IMR-90 (cell line): Measurements from ENCODE around the gene TEX14. TPM values are rescaled to one million over a fixed set of nuclear protein-coding genes. Genes with fewer than 3 reads are reported as not detected.

Experiments used
- ATAC-seq: fragments of 200-7000 bp; cut with Tn5 transposase; 2 replicates; pipeline ENCODE4 v1.9.1; 2020; ENCODE audit warnings: low read depth, mild to moderate bottlenecking, moderate library complexity
- BruUV-seq: library from RNA; stranded (reverse); fragments of 400-500 nt; replicated peaks from 2 replicates; lab custom pipeline; 2021; lab: Mats Ljungman, UMichigan
- CTCF ChIA-PET: fragments of 300-600 bp; formaldehyde crosslinking; extraction: SDS; loops from one replicate; lab custom pipeline; 2021; ENCODE audit warnings: antibody characterized with exemption; lab: Yijun Ruan, JAX
- POLR2A ChIA-PET: fragments of 300-600 bp; sonication (Branson Sonifier 250); formaldehyde crosslinking; loops from one replicate; lab custom pipeline; 2022; ENCODE audit warnings: antibody characterized with exemption; ENCODE audit not compliant: unreplicated experiment; lab: Charles Lee
- DNase-seq: peaks from one replicate; pipeline ENCODE4 v3.0.0; 2013
- H2AFZ ChIP-seq: replicated peaks from 2 replicates; pipeline ENCODE3; 2013; ENCODE audit warnings: low read length, mild to moderate bottlenecking; ENCODE audit not compliant: poor library complexity
- H2AK5ac ChIP-seq: 2 replicates; pipeline ENCODE4 v1.6.1; 2013; ENCODE audit warnings: low read depth, low read length, inconsistent platforms
- H2AK9ac ChIP-seq: replicated peaks from 2 replicates; pipeline ENCODE3; 2013; ENCODE audit warnings: mild to moderate bottlenecking, low read depth, low read length, moderate library complexity; ENCODE audit not compliant: poor library complexity
- H2BK120ac ChIP-seq: 2 replicates; pipeline ENCODE4 v1.6.1; 2013; ENCODE audit warnings: low read depth, low read length, inconsistent platforms
- H2BK15ac ChIP-seq: 3 replicates; pipeline ENCODE4 v1.6.1; 2013; ENCODE audit warnings: low read depth, low read length, inconsistent platforms
- H2BK20ac ChIP-seq: 2 replicates; pipeline ENCODE4 v1.6.1; 2013; ENCODE audit warnings: low read depth, mild to moderate bottlenecking, inconsistent platforms, low read length, moderate library complexity
- H2BK5ac ChIP-seq: 2 replicates; pipeline ENCODE4 v1.6.1; 2013; ENCODE audit warnings: mild to moderate bottlenecking, low read depth, low read length, inconsistent platforms; ENCODE audit not compliant: poor library complexity, severe bottlenecking
- H3K14ac ChIP-seq: replicated peaks from 2 replicates; pipeline ENCODE4 v1.6.1; 2013; ENCODE audit warnings: low read depth, low read length, inconsistent platforms
- H3K18ac ChIP-seq: 2 replicates; pipeline ENCODE4 v1.6.1; 2013; ENCODE audit warnings: low read depth, low read length, control low read depth
- H3K23ac ChIP-seq: 2 replicates; pipeline ENCODE4 v1.6.1; 2013; ENCODE audit warnings: low read depth, low read length, inconsistent platforms
- H3K27ac ChIP-seq: 2 replicates; pipeline ENCODE4 v1.5.1; 2013; ENCODE audit warnings: mild to moderate bottlenecking, control low read depth, low read length; ENCODE audit not compliant: insufficient read depth
- H3K27me3 ChIP-seq: 2 replicates; pipeline ENCODE4 v1.6.1; 2013; ENCODE audit warnings: low read length; ENCODE audit not compliant: control insufficient read depth, insufficient read depth
- H3K36me3 ChIP-seq: 2 replicates; pipeline ENCODE4 v1.6.1; 2013; ENCODE audit warnings: low read length, mixed read lengths; ENCODE audit not compliant: control insufficient read depth, insufficient read depth
- H3K4ac ChIP-seq: 2 replicates; pipeline ENCODE4 v1.6.1; 2013; ENCODE audit warnings: low read depth, low read length, inconsistent platforms
- H3K4me1 ChIP-seq: 2 replicates; pipeline ENCODE4 v1.6.1; 2013; ENCODE audit warnings: low read length, mixed read lengths; ENCODE audit not compliant: control insufficient read depth, insufficient read depth
- H3K4me2 ChIP-seq: 2 replicates; pipeline ENCODE4 v1.6.1; 2013; ENCODE audit warnings: low read depth, mild to moderate bottlenecking, control low read depth, low read length, moderate library complexity
- H3K4me3 ChIP-seq: 2 replicates; pipeline ENCODE4 v1.5.1; 2013; ENCODE audit warnings: low read depth, mild to moderate bottlenecking, control low read depth, low read length, moderate library complexity; ENCODE audit not compliant: insufficient read depth
- H3K56ac ChIP-seq: 2 replicates; pipeline ENCODE4 v1.6.1; 2013; ENCODE audit warnings: low read length, inconsistent platforms; ENCODE audit not compliant: insufficient read depth; ENCODE audit errors: extremely low read depth
- H3K79me1 ChIP-seq, 2 experiments: 2 replicates each; pipeline ENCODE4 v1.6.1; 2013; ENCODE audit warnings: low read length in 2 of 2, inconsistent platforms in 1 of 2, low read depth in 1 of 2
- H3K9ac ChIP-seq: 2 replicates; pipeline ENCODE4 v1.6.1; 2013; ENCODE audit warnings: low read depth, low read length, control low read depth
- H3K9me1 ChIP-seq: 2 replicates; pipeline ENCODE4 v1.6.1; 2013; ENCODE audit warnings: low read length, inconsistent platforms; ENCODE audit not compliant: insufficient read depth
- H3K9me3 ChIP-seq: 2 replicates; pipeline ENCODE4 v1.6.1; 2013; ENCODE audit warnings: low read length; ENCODE audit not compliant: control insufficient read depth, insufficient read depth
- H4K20me1 ChIP-seq: 2 replicates; pipeline ENCODE4 v1.6.1; 2013; ENCODE audit warnings: low read length, inconsistent platforms; ENCODE audit not compliant: insufficient read depth
- H4K5ac ChIP-seq: 2 replicates; pipeline ENCODE4 v1.6.1; 2013; ENCODE audit warnings: mild to moderate bottlenecking, low read depth, low read length, control low read depth
- H4K8ac ChIP-seq, 2 experiments: 2 replicates each; pipeline ENCODE4 v1.6.1; 2013; ENCODE audit warnings: low read depth in 2 of 2, low read length in 2 of 2, control low read depth in 1 of 2, inconsistent platforms in 1 of 2
- H4K91ac ChIP-seq: 2 replicates; pipeline ENCODE4 v1.6.1; 2013; ENCODE audit warnings: low read depth, low read length, inconsistent platforms; ENCODE audit not compliant: insufficient read depth
- BHLHE40 ChIP-seq: fragments of 150-350 bp; IDR thresholded peaks from 2 replicates; pipeline ENCODE4 v1.6.1; 2016; ENCODE audit warnings: mild to moderate bottlenecking, low read depth, low read length
- CEBPB ChIP-seq: IDR thresholded peaks from 2 replicates; pipeline ENCODE4 v1.6.1; 2012; ENCODE audit warnings: low read depth, low read length, improper control_type of control experiment
- CHD1 ChIP-seq: IDR thresholded peaks from 2 replicates; pipeline ENCODE4 v1.6.1; 2012; ENCODE audit warnings: low read depth, low read length, improper control_type of control experiment
- ELK1 ChIP-seq: fragments of 150-350 bp; IDR thresholded peaks from 2 replicates; pipeline ENCODE4 v1.6.1; 2016; ENCODE audit warnings: low read depth, mild to moderate bottlenecking, low read length, moderate library complexity, borderline replicate concordance
- FOS ChIP-seq: fragments of 150-350 bp; IDR thresholded peaks from 2 replicates; pipeline ENCODE4 v1.6.1; 2016; ENCODE audit warnings: low read depth, low read length
- MAFK ChIP-seq: IDR thresholded peaks from 2 replicates; pipeline ENCODE4 v1.6.1; 2012; ENCODE audit warnings: low read depth, low read length, improper control_type of control experiment
- MAZ ChIP-seq: IDR thresholded peaks from 2 replicates; pipeline ENCODE4 v1.6.1; 2012; ENCODE audit warnings: low read depth, mild to moderate bottlenecking, low read length, improper control_type of control experiment, moderate library complexity, borderline replicate concordance
- MXI1 ChIP-seq: IDR thresholded peaks from 2 replicates; pipeline ENCODE4 v1.6.1; 2012; ENCODE audit warnings: low read depth, mild to moderate bottlenecking, low read length, moderate library complexity, borderline replicate concordance
- NFE2L2 ChIP-seq: fragments of 150-350 bp; IDR thresholded peaks from 2 replicates; pipeline ENCODE4 v1.6.1; 2016; ENCODE audit warnings: low read depth, mild to moderate bottlenecking, low read length
- POLR2A ChIP-seq: IDR thresholded peaks from 2 replicates; pipeline ENCODE4 v1.6.1; 2012; ENCODE audit warnings: mild to moderate bottlenecking, low read depth, low read length
- RAD21 ChIP-seq: IDR thresholded peaks from 2 replicates; pipeline ENCODE4 v1.6.1; 2012; ENCODE audit warnings: low read length, improper control_type of control experiment
- RCOR1 ChIP-seq: IDR thresholded peaks from 2 replicates; pipeline ENCODE4 v1.6.1; 2012; ENCODE audit warnings: mild to moderate bottlenecking, low read length, improper control_type of control experiment; ENCODE audit not compliant: insufficient replicate concordance
- SMC3 ChIP-seq: fragments of 150-350 bp; IDR thresholded peaks from 2 replicates; pipeline ENCODE4 v1.6.1; 2016; ENCODE audit warnings: low read depth, mild to moderate bottlenecking, antibody characterized with exemption, low read length, moderate library complexity
- USF2 ChIP-seq: fragments of 150-350 bp; IDR thresholded peaks from 2 replicates; pipeline ENCODE4 v1.6.1; 2017; ENCODE audit warnings: mild to moderate bottlenecking, antibody characterized with exemption, low read length, low read depth
- WGBS, 2 experiments: methylation state at CpG; one replicate each; pipeline versions ENCODE4 v1.1.5 to v1.1.7; 2013; ENCODE audit warnings: missing lambda C conversion rate in 2 of 2; ENCODE audit not compliant: insufficient read length in 1 of 2; ENCODE audit errors: extremely low coverage in 2 of 2; 5-methylcytosine and 5-hydroxymethylcytosine counted together
- dilution Hi-C: fragments of 300-500 bp; cut with HindIII; formaldehyde crosslinking; loops from one replicate; pipeline ENCODE4 v1.14.3; 2018; ENCODE audit warnings: low sequenced_read_pairs; ENCODE audit not compliant: unreplicated experiment
- in situ Hi-C: fragments of 300-500 bp; cut with MboI; formaldehyde crosslinking; loops from 3 replicates; pipeline ENCODE4 v1.14.3; 2019; ENCODE audit warnings: low sequenced_read_pairs, inconsistent platforms, mixed read lengths
- intact Hi-C: fragments of 100-400 bp; cut with micrococcal nuclease; formaldehyde crosslinking; loops from 2 replicates; pipeline ENCODE4 v1.10.0; 2022
- polyA plus RNA-seq, 3 experiments: library from polyadenylated mRNA; depleted of rRNA; stranded (reverse); fragments of >200 nt; gene quantifications; 2 replicates each; pipeline ENCODE4 v1.2.3, GENCODE V29; 2012; ENCODE audit warnings: low replicate concordance in 1 of 3
- total RNA-seq: library from RNA; depleted of rRNA; stranded (reverse); fragments of >200 nt; gene quantifications from 2 replicates; pipeline ENCODE4 v1.2.3, GENCODE V29; 2012
- TF ChIP-seq, protein P1 (sequence below): conservative IDR thresholded peaks from 2 replicates; pipeline ENCODE4 v1.5.1; 2012; ENCODE audit warnings: mild to moderate bottlenecking, low read depth, low read length, improper control_type of control experiment

TEX14 gene
- total and polyA plus RNA-seq, 2 of the 4 experiments (the other 2 are of a cell fraction): not detected

- TF ChIP-seq, protein P1, sequence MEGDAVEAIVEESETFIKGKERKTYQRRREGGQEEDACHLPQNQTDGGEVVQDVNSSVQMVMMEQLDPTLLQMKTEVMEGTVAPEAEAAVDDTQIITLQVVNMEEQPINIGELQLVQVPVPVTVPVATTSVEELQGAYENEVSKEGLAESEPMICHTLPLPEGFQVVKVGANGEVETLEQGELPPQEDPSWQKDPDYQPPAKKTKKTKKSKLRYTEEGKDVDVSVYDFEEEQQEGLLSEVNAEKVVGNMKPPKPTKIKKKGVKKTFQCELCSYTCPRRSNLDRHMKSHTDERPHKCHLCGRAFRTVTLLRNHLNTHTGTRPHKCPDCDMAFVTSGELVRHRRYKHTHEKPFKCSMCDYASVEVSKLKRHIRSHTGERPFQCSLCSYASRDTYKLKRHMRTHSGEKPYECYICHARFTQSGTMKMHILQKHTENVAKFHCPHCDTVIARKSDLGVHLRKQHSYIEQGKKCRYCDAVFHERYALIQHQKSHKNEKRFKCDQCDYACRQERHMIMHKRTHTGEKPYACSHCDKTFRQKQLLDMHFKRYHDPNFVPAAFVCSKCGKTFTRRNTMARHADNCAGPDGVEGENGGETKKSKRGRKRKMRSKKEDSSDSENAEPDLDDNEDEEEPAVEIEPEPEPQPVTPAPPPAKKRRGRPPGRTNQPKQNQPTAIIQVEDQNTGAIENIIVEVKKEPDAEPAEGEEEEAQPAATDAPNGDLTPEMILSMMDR: no peak
- TF ChIP-seq MXI1: no peak
- no peak for TF ChIP-seq SMC3
Measured at GRCh38 chr17:58661499-58661898, 30.3 kb downstream of the TEX14 start (continued).

- H3K4me3 ChIP-seq: no peak overlapping the region
- dilution Hi-C loops: no loop called here
- no peaks in the 10 kb centered on the region for H3K36me3 ChIP-seq
- H3K9me1 ChIP-seq: no peaks in the 10 kb centered on the region
- no peak overlapping the region for H3K4me2 ChIP-seq
- H4K91ac ChIP-seq: no peak overlapping the region
- no peak for DNase-seq
- H3K27ac ChIP-seq: no peak overlapping the region
- no peaks in the 10 kb centered on the region for H3K79me1 ChIP-seq
- H2BK15ac ChIP-seq: no peak overlapping the region
- no peak overlapping the region for H3K56ac ChIP-seq
- H2BK5ac ChIP-seq: no peak overlapping the region
- CTCF ChIA-PET: no interaction called here
- H2AK9ac ChIP-seq: no peak overlapping the region
- no peaks in the 10 kb centered on the region for H3K27me3 ChIP-seq
- H2AFZ ChIP-seq: no peak overlapping the region
- no peak overlapping the region for H2BK20ac ChIP-seq
- H3K18ac ChIP-seq: no peak overlapping the region
- no peak overlapping the region for H4K8ac ChIP-seq
- in situ Hi-C loops: no loop called here
- no peaks in the 10 kb centered on the region for H3K4me1 ChIP-seq
- no peaks in the 10 kb centered on the region; the same call in 1 of the 2 replicates for H4K20me1 ChIP-seq
- BruUV-seq: no TSS peak
- no peak overlapping the region for H3K4ac ChIP-seq
- POLR2A ChIA-PET: interaction anchor here (0.7 to 2.3 kb wide), 2 partner anchors 29 to 30 kb away, joined by 3 to 8 read pairs; no protein-coding TSS in a partner anchor
- H3K9ac ChIP-seq: no peak overlapping the region
- H2AK5ac ChIP-seq: no peak overlapping the region
- H2BK120ac ChIP-seq: no peak overlapping the region
- no peak overlapping the region for H3K14ac ChIP-seq
- no peak overlapping the region for H3K23ac ChIP-seq
- no CpG with 5 or more reads among the region's 4 CpGs for WGBS, 2 experiments
- H4K5ac ChIP-seq: no peak overlapping the region
- intact Hi-C loops: no loop called here
- no peaks in the 10 kb centered on the region for H3K9me3 ChIP-seq
- no peak for ATAC-seq
- TF ChIP-seq MXI1 (no peak), SMC3 (no peak), ELK1 (no peak), USF2 (no peak), CEBPB (no peak), CHD1 (no peak), MAFK (no peak), POLR2A (no peak), RAD21 (no peak), MAZ (no peak), BHLHE40 (no peak), NFE2L2 (no peak), RCOR1 (no peak), FOS (no peak)
Measured at GRCh38 chr17:58660621-58661020, 31.2 kb downstream of the TEX14 start.
